H1 (cell line): ENCODE results near the gene GPR161. TPM values are rescaled to one million over a fixed set of nuclear protein-coding genes. Genes with fewer than 3 reads are reported as not detected.

Experiments used
- BCL11A ChIP-seq, 2 experiments: IDR thresholded peaks; one replicate each; pipeline ENCODE4 v1.6.1; 2011; ENCODE audit warnings: low read depth in 2 of 2, low read length in 2 of 2, mild to moderate bottlenecking in 2 of 2
- CHD2 ChIP-seq: IDR thresholded peaks from 2 replicates; pipeline ENCODE4 v1.6.1; 2012; ENCODE audit warnings: low read length, improper control_type of control experiment
- HDAC2 ChIP-seq, 2 experiments: fragments of 300-600 bp in 1 of 2; sonication (generic) in 1 of 2; IDR thresholded peaks; 2 replicates each; pipeline ENCODE4 v1.6.1; 2011 to 2012; ENCODE audit warnings: low read depth in 2 of 2, low read length in 2 of 2, mild to moderate bottlenecking in 2 of 2, moderate library complexity in 2 of 2, borderline replicate concordance in 1 of 2, inconsistent platforms in 1 of 2
- JUN ChIP-seq: IDR thresholded peaks from 2 replicates; pipeline ENCODE4 v1.6.1; 2011; ENCODE audit warnings: low read depth, mild to moderate bottlenecking, improper control_type of control experiment, low read length
- JUND ChIP-seq: IDR thresholded peaks from 2 replicates; pipeline ENCODE4 v1.6.1; 2011; ENCODE audit warnings: mild to moderate bottlenecking, improper control_type of control experiment, low read length
- SIN3A ChIP-seq, 2 experiments: IDR thresholded peaks in 1 of 2; conservative IDR thresholded peaks in 1 of 2; 2 replicates each; pipeline ENCODE4 v1.6.1; 2011 to 2012; ENCODE audit warnings: low read length in 2 of 2, improper control_type of control experiment in 1 of 2, low read depth in 1 of 2, mild to moderate bottlenecking in 1 of 2
- SIRT6 ChIP-seq: IDR thresholded peaks from one replicate; pipeline ENCODE4 v1.7.1; 2012; ENCODE audit warnings: low read length, inconsistent platforms
- SIX5 ChIP-seq: IDR thresholded peaks from 2 replicates; pipeline ENCODE4 v1.6.1; 2011; ENCODE audit warnings: mild to moderate bottlenecking, low read depth, low read length
- polyA plus RNA-seq, 7 experiments: library from polyadenylated mRNA; depleted of rRNA in 3 of 7; stranded (reverse) in 5 of 7; unstranded in 2 of 7; fragments of >200 nt in 5 of 7; fragments of 200-250 nt in 2 of 7; gene quantifications; 1 replicate in 5 of 7; 2 replicates in 1 of 7; 4 replicates in 1 of 7; pipeline versions ENCODE4 v1.2.1 to v1.2.3, GENCODE V29; 2011 to 2013; ENCODE audit warnings: missing spikeins in 2 of 7, mixed read lengths in 2 of 7
- total RNA-seq: library from RNA; stranded (reverse); fragmentation: NEBNext Ultra II Directional; extraction: Animal tissue kit (Norgen Biotek cat#: 25700); gene quantifications from 2 replicates; pipeline ENCODE4 v1.2.1, GENCODE V29; 2021
- TF ChIP-seq, protein P1 (sequence below): fragments of 300-600 bp; sonication (generic); IDR thresholded peaks from 2 replicates; pipeline ENCODE4 v1.7.1; 2012; ENCODE audit warnings: low read length, moderate library complexity, mild to moderate bottlenecking, inconsistent platforms; ENCODE audit not compliant: insufficient replicate concordance
- TF ChIP-seq, protein P2 (sequence below): IDR thresholded peaks from 2 replicates; pipeline ENCODE4 v1.6.1; 2011; ENCODE audit warnings: low read length, improper control_type of control experiment

The GPR161 gene
- total and polyA plus RNA-seq, 2 of the 8 experiments (the other 6 are each of a cell fraction or from before 2014, with no cell fraction given), result 13.7 to 16.8 TPM

DNA sequence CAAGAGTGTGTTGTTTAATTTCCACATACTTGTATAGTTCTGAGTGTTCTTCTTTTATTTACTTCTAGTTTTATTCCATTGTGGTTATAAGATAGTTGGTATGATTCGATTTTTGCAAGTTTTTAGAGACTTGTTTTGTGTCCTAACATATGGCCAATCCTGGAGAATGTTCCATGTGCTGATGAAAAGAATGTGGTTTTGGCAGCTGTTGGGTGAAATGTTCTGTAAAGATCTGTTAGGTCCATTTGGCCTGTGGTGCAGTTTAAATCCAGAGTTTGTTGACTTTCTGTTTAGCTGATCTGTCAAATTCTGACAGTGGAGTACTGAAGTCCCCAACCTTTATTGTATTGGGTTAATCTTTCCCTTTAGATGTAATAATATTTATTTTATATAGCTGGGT, 22.5 kb upstream of the GPR161 start (continued):
- TF ChIP-seq, protein P1, sequence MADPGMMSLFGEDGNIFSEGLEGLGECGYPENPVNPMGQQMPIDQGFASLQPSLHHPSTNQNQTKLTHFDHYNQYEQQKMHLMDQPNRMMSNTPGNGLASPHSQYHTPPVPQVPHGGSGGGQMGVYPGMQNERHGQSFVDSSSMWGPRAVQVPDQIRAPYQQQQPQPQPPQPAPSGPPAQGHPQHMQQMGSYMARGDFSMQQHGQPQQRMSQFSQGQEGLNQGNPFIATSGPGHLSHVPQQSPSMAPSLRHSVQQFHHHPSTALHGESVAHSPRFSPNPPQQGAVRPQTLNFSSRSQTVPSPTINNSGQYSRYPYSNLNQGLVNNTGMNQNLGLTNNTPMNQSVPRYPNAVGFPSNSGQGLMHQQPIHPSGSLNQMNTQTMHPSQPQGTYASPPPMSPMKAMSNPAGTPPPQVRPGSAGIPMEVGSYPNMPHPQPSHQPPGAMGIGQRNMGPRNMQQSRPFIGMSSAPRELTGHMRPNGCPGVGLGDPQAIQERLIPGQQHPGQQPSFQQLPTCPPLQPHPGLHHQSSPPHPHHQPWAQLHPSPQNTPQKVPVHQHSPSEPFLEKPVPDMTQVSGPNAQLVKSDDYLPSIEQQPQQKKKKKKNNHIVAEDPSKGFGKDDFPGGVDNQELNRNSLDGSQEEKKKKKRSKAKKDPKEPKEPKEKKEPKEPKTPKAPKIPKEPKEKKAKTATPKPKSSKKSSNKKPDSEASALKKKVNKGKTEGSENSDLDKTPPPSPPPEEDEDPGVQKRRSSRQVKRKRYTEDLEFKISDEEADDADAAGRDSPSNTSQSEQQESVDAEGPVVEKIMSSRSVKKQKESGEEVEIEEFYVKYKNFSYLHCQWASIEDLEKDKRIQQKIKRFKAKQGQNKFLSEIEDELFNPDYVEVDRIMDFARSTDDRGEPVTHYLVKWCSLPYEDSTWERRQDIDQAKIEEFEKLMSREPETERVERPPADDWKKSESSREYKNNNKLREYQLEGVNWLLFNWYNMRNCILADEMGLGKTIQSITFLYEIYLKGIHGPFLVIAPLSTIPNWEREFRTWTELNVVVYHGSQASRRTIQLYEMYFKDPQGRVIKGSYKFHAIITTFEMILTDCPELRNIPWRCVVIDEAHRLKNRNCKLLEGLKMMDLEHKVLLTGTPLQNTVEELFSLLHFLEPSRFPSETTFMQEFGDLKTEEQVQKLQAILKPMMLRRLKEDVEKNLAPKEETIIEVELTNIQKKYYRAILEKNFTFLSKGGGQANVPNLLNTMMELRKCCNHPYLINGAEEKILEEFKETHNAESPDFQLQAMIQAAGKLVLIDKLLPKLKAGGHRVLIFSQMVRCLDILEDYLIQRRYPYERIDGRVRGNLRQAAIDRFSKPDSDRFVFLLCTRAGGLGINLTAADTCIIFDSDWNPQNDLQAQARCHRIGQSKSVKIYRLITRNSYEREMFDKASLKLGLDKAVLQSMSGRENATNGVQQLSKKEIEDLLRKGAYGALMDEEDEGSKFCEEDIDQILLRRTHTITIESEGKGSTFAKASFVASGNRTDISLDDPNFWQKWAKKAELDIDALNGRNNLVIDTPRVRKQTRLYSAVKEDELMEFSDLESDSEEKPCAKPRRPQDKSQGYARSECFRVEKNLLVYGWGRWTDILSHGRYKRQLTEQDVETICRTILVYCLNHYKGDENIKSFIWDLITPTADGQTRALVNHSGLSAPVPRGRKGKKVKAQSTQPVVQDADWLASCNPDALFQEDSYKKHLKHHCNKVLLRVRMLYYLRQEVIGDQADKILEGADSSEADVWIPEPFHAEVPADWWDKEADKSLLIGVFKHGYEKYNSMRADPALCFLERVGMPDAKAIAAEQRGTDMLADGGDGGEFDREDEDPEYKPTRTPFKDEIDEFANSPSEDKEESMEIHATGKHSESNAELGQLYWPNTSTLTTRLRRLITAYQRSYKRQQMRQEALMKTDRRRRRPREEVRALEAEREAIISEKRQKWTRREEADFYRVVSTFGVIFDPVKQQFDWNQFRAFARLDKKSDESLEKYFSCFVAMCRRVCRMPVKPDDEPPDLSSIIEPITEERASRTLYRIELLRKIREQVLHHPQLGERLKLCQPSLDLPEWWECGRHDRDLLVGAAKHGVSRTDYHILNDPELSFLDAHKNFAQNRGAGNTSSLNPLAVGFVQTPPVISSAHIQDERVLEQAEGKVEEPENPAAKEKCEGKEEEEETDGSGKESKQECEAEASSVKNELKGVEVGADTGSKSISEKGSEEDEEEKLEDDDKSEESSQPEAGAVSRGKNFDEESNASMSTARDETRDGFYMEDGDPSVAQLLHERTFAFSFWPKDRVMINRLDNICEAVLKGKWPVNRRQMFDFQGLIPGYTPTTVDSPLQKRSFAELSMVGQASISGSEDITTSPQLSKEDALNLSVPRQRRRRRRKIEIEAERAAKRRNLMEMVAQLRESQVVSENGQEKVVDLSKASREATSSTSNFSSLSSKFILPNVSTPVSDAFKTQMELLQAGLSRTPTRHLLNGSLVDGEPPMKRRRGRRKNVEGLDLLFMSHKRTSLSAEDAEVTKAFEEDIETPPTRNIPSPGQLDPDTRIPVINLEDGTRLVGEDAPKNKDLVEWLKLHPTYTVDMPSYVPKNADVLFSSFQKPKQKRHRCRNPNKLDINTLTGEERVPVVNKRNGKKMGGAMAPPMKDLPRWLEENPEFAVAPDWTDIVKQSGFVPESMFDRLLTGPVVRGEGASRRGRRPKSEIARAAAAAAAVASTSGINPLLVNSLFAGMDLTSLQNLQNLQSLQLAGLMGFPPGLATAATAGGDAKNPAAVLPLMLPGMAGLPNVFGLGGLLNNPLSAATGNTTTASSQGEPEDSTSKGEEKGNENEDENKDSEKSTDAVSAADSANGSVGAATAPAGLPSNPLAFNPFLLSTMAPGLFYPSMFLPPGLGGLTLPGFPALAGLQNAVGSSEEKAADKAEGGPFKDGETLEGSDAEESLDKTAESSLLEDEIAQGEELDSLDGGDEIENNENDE, result no peak
- TF ChIP-seq SIRT6, result no peak
- TF ChIP-seq SIN3A (conservative IDR thresholded peaks at IDR 0.05 in 1 of 2, IDR thresholded peaks at IDR 0.05 in 1 of 2; ENCODE audit: low read depth in 1 of 2, low read length in 2 of 2), result no peak
- no peak for TF ChIP-seq BCL11A (IDR thresholded peaks at IDR 0.05; ENCODE audit: low read depth in 2 of 2, low read length in 2 of 2)
- no peak for TF ChIP-seq SIX5
- TF ChIP-seq, protein P2, sequence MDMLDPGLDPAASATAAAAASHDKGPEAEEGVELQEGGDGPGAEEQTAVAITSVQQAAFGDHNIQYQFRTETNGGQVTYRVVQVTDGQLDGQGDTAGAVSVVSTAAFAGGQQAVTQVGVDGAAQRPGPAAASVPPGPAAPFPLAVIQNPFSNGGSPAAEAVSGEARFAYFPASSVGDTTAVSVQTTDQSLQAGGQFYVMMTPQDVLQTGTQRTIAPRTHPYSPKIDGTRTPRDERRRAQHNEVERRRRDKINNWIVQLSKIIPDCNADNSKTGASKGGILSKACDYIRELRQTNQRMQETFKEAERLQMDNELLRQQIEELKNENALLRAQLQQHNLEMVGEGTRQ, result no peak
- TF ChIP-seq JUN, result no peak
- no peak for TF ChIP-seq HDAC2 (IDR thresholded peaks at IDR 0.05; ENCODE audit: borderline replicate concordance in 1 of 2, low read depth in 2 of 2, low read length in 2 of 2)
- no peak for TF ChIP-seq CHD2
- no peak for TF ChIP-seq JUND
